GM18858 (cell line): Measurements from ENCODE around the gene ZNF26.
"Not testable (repeated sequence)": the region's sequence is repeated elsewhere in the genome, so short reads cannot be mapped to it uniquely, and the experiment has no call there.

ENCODE experiments used
- ATAC-seq: cut with Tn5 transposase; IDR thresholded peaks from one replicate; pipeline ENCODE4 v1.9.1; 2021; ENCODE audit not compliant: unreplicated experiment

Gene ZNF26

GRCh38 chr12:132955094-132956010 is 30.8 kb upstream of the ZNF26 start:
- ATAC-seq, result peak; percentile 14

DNA sequence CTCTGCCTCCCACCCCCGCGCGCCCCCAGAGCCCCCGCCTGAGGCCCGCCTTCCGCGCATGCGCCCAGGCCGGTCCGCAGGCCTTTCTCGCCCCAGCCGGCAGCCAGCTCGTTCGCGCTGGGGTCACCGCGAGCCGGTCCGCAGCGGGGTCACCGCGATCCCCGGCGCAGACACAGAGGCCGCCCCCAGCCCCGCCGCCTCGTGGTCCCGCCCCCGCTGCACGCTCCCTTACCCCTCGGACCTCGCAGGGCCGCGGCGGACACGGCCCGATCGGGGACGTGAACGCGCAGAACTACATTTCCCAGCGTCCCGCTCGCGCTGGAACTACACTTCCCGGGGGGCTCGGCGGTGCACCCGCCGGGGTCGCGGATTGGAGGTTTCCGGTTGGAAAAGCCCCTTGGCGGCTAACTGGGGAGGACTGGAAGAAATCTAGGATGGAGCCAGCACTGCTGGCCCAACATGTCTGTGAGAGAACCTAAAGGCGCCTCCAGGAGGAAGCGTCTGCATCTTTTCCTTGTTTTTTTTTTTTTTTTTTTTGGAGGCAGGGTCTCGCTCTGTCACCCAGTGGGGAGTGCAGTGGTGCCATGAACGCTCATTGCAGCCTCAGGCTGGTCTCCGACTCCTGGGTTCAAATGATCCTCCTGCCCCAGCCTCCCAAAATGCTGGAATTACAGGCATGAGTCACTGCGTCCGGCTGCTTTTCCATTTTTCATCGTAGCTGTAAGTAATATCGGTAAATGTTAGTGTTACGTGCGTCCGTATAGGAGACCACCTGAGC is 30.0 kb upstream of the ZNF26 start, which contains the start of gene ZNF605:
Gene ZNF605, minus strand, starts transcription at position 296 of the 778 bp plus-strand sequence. CDS start 10,671 bp downstream, outside the sequence.
- ATAC-seq, result peak; percentile 95

DNA sequence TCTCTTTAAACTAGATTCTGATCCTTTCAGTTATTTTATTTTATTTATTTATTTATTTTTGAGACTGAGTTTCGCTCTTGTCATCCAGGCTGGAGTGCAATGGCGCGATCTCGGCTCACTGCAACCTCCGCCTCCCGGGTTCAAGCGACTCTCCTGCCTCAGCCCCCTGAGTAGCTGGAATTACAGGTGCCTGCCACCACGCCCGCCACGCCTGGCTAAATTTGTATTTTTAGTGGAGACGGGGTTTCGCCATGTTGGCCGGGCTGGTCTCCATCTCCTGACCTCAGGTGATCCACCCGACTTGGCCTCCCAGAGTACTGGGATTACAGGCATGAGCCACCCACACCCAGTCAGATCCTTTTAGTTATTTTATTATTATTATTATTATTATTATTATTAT is 24.4 kb upstream of the ZNF26 start:
- ATAC-seq, result not testable (repeated sequence)

GRCh38 chr12:132963947-132964346 is 22.2 kb upstream of the ZNF26 start:
- not testable (repeated sequence) for ATAC-seq

GRCh38 chr12:132965796-132966195 is 20.4 kb upstream of the ZNF26 start:
- no peak for ATAC-seq

DNA sequence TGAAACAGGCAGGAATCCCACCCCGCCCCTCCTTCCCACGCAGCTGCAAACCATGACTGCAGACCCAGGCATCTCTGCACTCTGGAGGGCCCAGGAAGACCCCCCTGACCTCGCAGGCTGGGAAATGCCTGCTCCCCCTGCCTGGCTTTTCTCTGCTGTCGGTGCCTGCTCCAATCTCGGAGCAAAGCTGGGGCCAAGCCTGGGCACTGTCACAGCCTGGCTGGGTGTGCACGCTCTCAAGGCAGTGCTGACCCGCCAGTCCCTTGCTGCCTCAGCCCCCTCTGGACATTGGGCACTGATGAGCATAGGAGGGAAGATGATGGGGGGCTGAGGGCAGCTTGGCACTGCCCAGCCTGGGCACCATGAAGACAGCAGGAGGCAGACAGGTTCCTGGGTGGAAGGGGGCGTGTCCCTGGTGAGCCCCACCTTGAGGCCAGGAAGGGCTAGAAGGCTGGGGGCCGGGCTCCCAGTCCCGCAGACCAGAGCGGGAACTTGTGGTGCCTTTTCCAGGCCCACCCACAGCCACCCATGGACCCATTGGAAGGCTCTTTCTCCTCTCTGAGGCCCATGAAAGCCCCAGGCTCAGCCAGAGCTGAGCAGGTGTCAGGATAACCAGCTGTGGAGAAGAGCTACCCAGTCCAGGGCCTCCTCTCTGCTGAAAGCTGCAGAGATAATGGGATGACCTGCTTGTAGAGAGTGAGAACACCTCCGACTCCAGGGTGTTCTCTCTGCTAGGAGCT is 19.3 kb upstream of the ZNF26 start:
- no peak for ATAC-seq

- ATAC-seq, result no peak
Measured at GRCh38 chr12:132967736-132968135, 18.4 kb upstream of the ZNF26 start.

- no peak for ATAC-seq
Measured at GRCh38 chr12:132972374-132972773, 13.8 kb upstream of the ZNF26 start.

DNA sequence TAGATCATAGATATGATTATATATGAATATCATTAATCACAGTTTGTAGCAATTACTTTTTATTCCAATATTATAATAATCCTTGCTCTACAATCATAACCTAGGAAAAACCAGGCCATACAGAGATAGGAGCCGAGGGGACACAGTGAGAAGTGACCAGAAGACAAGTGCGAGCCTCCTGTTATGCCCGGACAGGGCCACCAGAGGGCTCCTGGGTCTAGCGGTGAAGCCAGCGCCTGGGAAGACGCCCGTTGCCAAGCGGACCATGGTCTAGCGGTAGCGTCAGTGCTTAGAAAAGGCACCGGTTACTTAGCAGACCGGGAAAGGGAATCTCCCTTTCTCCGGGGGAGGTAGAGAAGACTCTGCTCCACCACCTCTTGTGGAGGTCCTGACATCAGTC is 9.3 kb upstream of the ZNF26 start:
- ATAC-seq, result not testable (repeated sequence)

GRCh38 chr12:132986885-132987225 is 688 bp downstream of the ZNF26 start:
- no peak for ATAC-seq

- no peak for ATAC-seq
Measured at GRCh38 chr12:132998741-132999140, 12.6 kb downstream of the ZNF26 start.

- ATAC-seq, result no peak
Measured at GRCh38 chr12:133010657-133011297, 24.6 kb downstream of the ZNF26 start.

- ATAC-seq, result no peak
Measured at GRCh38 chr12:133023566-133023965, 37.4 kb downstream of the ZNF26 start.

GRCh38 chr12:133026996-133027395 is 40.8 kb downstream of the ZNF26 start:
- ATAC-seq, result no peak

DNA sequence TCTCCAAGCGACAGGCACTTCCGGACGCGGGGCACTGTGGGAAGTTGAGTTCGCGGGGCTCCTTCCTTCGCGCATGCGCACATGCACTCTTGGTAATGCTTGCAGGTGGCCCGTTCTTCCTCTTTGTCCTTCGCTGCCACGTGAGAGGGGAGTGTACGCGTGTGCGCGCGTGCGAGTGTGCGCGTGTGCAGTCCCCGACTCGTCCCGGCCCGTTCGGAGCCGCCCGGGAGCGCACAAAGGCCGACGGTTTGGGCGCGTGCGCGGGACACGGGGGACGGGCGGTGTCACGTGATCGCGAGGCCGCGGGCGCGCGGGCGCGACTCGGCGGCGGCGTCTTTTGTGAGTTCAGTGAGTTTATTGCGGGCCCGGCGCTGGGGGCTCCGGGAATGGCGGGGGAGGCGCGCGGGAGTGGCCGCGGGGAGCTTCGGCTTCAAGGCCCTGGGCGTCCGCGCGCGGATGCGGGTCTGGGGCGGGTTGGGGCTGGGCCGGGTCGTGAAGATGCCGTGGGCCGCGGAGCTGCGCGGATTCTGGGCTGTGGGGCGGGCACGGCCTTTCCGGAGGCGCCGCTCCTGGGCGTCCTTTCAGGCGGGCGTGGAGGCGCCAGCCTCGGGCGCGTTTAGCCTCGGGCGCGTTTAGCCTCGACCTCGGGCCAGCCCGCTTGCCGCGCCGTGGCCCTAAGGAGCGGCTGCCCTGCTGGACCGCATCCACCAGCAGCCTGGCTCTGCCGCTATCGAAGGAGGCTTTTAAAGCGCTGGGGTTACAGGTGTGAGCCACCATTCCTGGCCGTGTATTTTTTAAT is 51.2 kb downstream of the ZNF26 start, which contains the start of gene ZNF84:
Gene ZNF84, plus strand, starts transcription at position 303 of the 799 bp plus-strand sequence. CDS start 3,959 bp downstream, outside the sequence.
- peak; percentile 83 for ATAC-seq

- no peak for ATAC-seq
Measured at GRCh38 chr12:133038118-133038709, 52.0 kb downstream of the ZNF26 start.

DNA sequence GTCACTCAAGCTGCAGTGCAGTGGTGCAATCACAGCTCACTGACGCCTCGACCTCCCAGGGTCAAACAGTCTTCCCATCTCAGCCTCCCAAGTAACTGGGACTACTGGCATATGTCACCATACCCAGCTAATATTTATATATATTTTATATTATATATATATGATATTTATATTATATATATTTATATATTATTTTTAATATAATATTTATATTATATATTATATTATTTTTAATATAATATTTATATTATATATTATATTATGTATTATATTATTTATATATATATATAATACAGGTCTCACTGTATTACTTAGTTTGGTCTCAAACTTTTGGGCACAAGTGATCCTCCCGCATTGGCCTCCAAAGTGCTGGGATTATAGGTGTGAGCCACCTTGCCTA is 60.5 kb downstream of the ZNF26 start:
- no peak for ATAC-seq

DNA sequence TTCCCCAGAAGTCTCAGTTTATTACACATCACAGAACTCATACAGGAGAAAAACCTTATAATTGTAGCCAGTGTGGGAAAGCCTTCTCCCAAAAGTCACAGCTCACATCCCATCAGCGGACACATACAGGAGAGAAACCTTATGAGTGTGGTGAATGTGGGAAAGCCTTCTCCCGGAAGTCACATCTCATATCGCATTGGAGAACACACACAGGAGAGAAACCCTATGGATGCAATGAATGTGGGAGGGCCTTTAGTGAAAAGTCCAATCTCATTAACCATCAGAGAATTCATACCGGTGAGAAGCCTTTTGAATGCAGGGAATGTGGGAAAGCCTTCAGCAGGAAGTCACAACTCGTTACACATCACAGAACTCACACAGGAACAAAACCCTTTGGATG is 71.3 kb downstream of the ZNF26 start:
- ATAC-seq, result no peak
